Stimulated activated CD4-positive, alpha-beta T cell treated with anti-CD3 and anti-CD28 coated beads, TNF-alpha, amount 100 ng/mL, for 24 hours (primary cell): Measurements from ENCODE around the gene ZNF681.
"Not testable (repeated sequence)": the region's sequence is repeated elsewhere in the genome, so short reads cannot be mapped to it uniquely, and the experiment has no call there.

Experiments used
- DNase-seq, 3 experiments: peaks; one replicate each; pipeline ENCODE4 v3.0.0-alpha.2; 2020; ENCODE audit warnings: low read depth in 3 of 3

ZNF681 gene

DNA sequence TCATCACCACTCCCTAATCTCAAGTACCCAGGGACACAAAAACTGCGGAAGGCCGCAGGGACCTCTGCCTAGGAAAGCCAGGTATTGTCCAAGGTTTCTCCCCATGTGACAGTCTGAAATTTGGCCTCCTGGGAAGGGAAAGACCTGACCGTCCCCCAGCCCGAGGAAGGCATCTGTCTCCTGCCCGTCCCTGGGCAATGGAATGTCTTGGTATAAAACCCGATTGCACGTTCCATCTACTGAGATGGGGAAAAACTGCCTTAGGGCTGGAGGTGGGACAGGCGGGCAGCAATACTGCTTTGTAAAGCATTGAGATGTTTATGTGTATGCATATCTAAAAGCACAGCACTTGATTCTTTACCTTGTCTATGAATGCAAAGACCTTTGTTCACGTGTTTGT is 65.8 kb downstream of the ZNF681 start:
- DNase-seq = not testable (repeated sequence)
